HG03442 (cell line): Measurements from ENCODE around the gene AKAIN1.

Experiments
- ATAC-seq: cut with Tn5 transposase; IDR thresholded peaks from one replicate; pipeline ENCODE4 v1.9.1; 2021; ENCODE audit warnings: mild to moderate bottlenecking, moderate library complexity; ENCODE audit not compliant: unreplicated experiment

AKAIN1 gene

DNA sequence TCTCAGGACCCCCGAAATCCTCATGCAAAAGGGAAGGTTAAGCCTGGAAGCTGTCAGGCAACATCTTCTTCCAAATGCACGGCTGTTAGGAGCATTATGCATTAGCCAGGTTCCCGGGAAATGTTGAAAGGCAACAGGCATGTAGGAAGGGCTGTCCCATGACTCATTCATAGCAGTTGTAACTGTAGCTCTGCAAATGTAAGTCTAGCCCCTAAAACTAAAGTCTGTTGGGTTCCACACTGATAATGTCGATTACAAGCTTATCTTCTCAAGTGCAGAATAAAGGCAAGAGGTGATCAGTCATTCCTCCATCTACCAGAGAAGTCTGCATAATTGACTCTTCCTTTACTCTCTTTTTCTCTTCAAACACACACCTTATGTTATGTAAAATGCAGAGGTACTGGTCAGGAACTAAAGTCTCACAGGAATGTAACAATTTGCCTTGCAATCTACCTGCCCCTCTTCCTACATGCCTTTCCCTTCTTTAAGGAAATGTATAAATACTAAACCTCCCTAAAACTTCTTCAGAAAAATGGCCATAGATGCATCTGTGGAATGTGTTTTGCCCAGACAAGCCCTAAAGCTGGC, 99.8 kb downstream of the AKAIN1 start:
- no peak for ATAC-seq

DNA sequence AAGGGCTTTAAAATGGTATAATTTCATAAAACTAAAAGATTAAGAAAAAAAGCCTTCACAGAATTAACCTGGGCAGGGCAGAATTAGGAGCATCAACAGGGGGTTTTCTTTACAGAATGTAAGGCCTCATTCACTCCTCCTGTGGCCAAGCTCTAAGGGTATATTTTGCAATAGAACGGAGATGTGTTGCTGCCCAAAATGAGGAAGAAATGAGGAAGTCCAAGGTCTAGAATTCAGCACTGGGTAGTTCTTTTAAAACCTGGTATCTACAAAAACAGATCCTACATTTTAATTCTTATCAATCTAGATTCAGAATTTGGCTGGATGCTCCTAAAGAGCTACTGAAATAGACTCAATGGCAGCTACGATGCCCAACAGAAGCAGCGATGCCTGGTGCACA, 101.8 kb downstream of the AKAIN1 start:
- ATAC-seq, result no peak

DNA sequence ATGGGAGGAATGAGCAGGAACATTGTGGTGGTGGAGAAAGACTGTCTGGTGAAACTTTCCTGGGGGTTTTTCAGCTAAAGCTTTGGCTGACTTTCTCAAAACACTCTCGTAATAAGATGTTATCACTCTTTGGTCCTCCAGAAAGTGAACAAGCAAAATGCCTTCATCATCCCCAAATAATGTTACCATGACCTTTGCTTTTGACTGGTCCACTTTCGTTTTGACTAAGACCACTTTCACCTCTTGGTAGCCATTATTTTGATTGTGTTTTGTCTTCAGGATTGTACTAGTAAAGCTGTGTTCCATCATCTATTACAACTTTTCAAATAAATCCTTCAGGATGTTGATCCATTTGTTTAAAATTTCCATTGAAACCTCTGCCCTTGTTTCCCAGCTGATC, 103.2 kb downstream of the AKAIN1 start:
- ATAC-seq, result no peak
